GM18873 (cell line): ENCODE results near the gene BRD4.

Source experiments
- ATAC-seq: cut with Tn5 transposase; IDR thresholded peaks from one replicate; pipeline ENCODE4 v1.9.1; 2021; ENCODE audit warnings: mild to moderate bottlenecking, moderate library complexity, moderate number of reproducible peaks; ENCODE audit not compliant: unreplicated experiment, low FRiP score

The BRD4 gene

DNA sequence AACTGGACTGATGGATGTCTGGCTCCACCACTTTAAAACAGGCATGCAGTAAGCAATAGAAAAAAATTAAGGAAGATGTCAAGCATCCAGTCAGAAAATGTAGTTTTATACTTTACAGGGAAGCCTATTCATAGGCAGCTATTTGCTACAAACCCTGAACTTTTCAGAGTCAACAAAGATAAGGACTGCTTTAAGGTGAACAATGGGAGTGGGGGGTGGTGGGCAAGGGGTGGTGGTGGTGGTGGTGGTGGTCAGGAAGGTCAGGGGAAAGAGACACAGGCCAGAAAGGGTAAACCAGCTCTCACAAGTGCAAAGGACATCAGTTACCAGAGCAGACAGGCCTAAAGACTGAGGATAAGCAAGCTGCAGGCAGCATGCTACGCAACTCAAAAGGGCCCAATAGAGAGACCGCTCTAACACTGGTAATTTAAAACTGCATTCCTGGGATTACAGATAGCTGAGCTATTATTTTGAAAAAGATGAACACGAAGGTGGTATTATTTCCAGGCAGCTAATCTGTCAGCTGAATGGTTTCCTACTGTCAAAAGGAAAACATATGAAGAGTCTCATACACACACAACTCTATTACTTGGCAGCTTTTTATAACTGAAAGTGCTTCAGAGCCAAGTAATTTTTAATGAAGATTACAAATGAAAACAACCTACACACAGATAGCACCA is 14.8 kb downstream of the BRD4 start:
- no peak for ATAC-seq

GRCh38 chr19:15316498-15316897 is 15.8 kb downstream of the BRD4 start:
- ATAC-seq = no peak

- ATAC-seq = no peak
Measured at GRCh38 chr19:15315101-15315500, 17.2 kb downstream of the BRD4 start.

DNA sequence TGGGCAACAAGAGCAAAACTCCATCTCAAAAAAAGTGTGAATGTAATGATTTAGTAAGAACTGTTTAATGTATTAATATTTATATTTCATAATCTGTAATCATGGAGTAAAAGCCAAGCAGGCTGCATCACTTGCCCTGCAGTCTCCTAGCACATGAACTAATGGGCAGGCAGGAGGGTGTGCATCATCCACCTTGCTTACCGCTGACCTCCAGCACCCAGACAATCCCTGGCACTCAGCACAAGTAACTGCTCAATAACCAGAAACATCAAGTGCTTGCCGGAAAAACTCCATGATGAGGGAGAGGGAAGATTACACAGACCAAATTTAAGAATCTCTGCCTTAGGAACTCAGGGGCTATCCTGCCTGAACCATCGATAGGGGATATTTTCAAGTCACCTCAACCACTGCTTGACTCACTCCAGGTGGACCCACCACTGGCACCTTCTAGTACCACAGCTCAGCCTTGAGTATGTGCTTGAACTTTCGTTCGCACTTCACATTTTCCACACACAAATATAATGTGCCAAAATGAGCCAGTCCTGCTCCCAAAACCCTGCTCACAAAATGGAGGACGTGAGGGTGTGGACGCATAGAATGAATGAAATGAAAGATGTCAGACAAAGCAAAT is 18.6 kb downstream of the BRD4 start:
- no peak for ATAC-seq

- no peak for ATAC-seq
Measured at GRCh38 chr19:15307169-15307568, 25.2 kb downstream of the BRD4 start.

GRCh38 chr19:15305582-15306334 is 26.6 kb downstream of the BRD4 start:
- no peak for ATAC-seq

GRCh38 chr19:15304140-15304705 is 28.1 kb downstream of the BRD4 start:
- no peak for ATAC-seq

DNA sequence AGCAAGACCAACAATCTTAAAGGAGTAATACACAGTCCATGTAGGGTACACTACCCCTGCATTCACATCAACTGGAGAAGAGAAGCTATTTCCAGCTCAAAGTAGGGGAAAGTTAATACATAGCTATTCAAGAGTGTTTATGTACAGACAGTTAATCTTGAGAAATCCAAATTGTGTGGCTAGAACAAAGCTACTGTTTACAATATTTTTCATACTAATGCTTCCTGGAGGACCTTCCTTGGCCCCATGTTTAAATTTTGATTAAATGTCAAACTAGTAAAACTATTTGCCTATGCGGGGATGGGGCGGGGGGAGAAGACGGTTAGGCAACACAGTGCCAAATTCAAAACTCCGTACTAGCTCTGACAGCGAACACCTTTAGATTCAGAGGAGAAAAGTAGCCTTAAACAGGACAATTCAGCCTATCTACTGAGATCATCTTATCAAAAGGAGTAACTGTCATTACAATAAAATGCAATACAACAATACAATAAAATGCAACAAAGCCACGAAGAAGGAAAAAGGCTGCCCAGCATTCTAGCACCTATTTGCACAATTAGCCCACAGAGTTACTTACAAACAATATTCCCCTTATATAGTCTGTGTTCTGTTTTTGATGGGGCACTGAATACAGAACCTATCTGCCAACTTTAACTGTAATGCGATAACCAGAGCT is 29.1 kb downstream of the BRD4 start:
- ATAC-seq = no peak

DNA sequence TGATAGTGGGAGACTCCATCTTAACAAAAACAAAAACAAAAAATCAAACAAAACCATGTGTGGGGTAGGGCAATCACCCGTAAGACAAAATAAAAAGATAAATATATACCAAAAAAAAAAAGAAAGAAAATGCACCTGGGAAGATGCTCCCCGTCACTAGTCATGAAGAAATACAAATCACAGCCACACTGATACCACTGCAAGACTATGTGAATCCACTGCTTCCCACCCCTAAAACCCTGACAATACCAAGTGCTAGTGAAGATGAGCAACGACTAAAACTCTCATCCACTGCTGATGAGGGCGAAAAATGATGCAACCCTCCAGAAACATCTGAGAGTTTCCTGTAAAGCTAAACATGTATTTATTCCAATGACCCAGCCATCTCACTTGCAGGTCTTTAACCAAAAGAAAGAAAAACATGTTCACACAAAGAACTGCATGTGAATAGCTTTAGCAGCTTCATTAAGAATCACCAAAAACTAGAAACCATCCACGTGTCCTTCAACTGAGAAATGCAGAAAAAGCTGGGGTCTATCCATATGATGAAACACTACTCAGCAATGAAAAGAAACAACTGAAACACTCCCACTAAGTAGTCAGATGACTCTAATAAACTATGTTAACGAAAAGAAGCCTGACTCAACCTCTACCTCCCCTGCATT is 31.7 kb downstream of the BRD4 start:
- ATAC-seq = no peak

DNA sequence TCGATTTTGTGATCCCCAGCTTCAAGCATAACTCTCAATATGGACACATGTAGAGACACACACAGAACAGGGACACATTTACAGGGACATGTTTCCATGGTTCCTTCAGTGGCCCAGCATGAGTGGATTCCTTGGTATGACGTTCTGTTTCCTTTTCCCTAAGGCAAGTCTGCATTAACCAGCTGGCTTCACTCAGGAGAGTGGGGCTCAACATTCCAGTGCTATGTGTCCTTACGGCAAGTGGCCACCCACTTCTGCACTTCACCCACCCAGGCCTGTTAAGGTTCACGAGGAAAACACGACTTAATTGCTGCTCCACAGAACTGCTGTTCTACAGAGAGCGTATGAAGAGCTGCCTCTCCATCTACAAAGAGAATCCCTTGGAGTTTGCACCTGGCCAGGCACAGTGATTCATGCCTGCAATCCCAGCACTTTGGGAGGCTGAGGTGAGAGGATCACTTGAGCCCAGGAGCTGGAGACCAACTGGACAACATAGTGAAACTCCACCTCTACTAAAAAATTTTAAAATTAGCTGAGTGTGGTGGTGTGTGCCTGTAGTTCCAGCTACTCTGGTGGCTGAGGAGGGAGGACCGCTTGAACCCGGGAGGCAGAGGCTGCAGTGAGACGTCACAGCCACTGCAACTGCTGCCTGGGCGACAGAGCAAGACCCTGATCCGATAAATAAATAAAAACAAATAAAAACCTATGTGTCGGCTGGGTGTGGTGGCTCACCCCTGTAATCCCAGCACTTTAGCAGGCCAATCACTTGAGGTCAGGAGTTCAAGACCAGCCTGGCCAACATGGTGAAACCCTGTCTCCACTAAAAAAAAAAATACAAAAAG is 32.5 kb downstream of the BRD4 start:
- no peak for ATAC-seq

DNA sequence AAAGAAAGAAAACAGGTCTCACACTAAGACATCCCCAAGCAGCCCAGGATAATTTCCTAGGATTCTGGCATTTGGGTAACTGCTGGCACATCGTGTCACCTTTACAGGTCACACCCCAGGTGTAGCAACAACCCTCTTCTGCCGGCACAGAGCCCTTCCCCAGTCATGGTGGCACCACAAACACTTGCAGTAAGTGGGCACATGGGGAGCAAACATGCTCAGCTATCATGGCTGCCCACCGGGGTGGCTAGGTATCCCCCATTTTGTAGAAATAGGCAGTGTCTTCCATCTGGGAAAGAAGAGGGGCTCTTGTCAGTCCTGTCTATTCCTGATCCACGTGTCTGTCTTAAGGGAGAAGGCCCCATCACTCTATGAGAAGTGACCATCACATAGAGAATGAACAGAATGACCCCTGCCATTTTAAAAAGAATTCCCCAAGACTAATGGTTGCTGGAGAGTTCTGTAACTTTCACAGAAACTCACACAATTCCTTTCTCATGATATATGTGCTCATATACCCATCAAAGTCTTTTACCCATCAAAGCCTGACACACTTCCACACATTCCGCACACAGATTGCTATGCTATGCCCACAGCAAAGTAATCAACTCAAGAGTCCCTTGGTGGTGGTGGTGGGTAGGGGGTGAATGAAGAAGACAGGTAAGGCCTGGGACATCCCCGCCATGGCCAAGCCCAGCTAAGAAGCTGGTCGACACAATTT is 33.3 kb downstream of the BRD4 start:
- no peak for ATAC-seq

- no peak for ATAC-seq
Measured at GRCh38 chr19:15297416-15298224, 34.7 kb downstream of the BRD4 start.

- ATAC-seq = no peak
Measured at GRCh38 chr19:15296841-15297415, 35.4 kb downstream of the BRD4 start.

GRCh38 chr19:15296353-15296752 is 36.0 kb downstream of the BRD4 start:
- ATAC-seq = no peak

- ATAC-seq = no peak
Measured at GRCh38 chr19:15294561-15294990, 37.8 kb downstream of the BRD4 start.

- no peak for ATAC-seq
Measured at GRCh38 chr19:15293781-15294491, 38.4 kb downstream of the BRD4 start.
